Stimulated activated CD4-positive, alpha-beta T cell treated with anti-CD3 and anti-CD28 coated beads, Interleukin-2, amount 100 ng/mL, for 4 hours (primary cell): ENCODE measurements around the gene SLC12A7.
"Not testable (repeated sequence)": the region's sequence is repeated elsewhere in the genome, so short reads cannot be mapped to it uniquely, and the experiment has no call there.

Experiments used
- DNase-seq: peaks from one replicate; pipeline ENCODE4 v3.0.0-alpha.2; 2020; ENCODE audit warnings: low read depth

Gene SLC12A7

GRCh38 chr5:1035421-1036405 is 76.2 kb downstream of the SLC12A7 start:
- DNase-seq: no peak

GRCh38 chr5:1034986-1035385 is 76.9 kb downstream of the SLC12A7 start:
- no peak for DNase-seq

GRCh38 chr5:1034421-1034905 is 77.4 kb downstream of the SLC12A7 start:
- DNase-seq: no peak

GRCh38 chr5:1033606-1034420 is 78.0 kb downstream of the SLC12A7 start:
- DNase-seq: no peak

- DNase-seq: no peak
Measured at GRCh38 chr5:1033178-1033577, 78.7 kb downstream of the SLC12A7 start.

GRCh38 chr5:1032551-1033027 is 79.3 kb downstream of the SLC12A7 start:
- DNase-seq: no peak

GRCh38 chr5:1032011-1032410 is 79.9 kb downstream of the SLC12A7 start:
- DNase-seq: no peak

- DNase-seq: no peak
Measured at GRCh38 chr5:1031306-1031959, 80.4 kb downstream of the SLC12A7 start.

- DNase-seq: no peak
Measured at GRCh38 chr5:1030801-1031271, 81.0 kb downstream of the SLC12A7 start.

- DNase-seq: no peak
Measured at GRCh38 chr5:1029945-1030625, 81.8 kb downstream of the SLC12A7 start.

GRCh38 chr5:1029282-1029944 is 82.5 kb downstream of the SLC12A7 start:
- DNase-seq: no peak

GRCh38 chr5:1028481-1029281 is 83.2 kb downstream of the SLC12A7 start:
- DNase-seq: no peak

GRCh38 chr5:1027631-1028441 is 84.0 kb downstream of the SLC12A7 start:
- no peak for DNase-seq

GRCh38 chr5:1026700-1027621 is 84.9 kb downstream of the SLC12A7 start:
- DNase-seq: no peak

GRCh38 chr5:1021969-1022336 is 89.9 kb downstream of the SLC12A7 start:
- not testable (repeated sequence) for DNase-seq

GRCh38 chr5:1021136-1021968 is 90.5 kb downstream of the SLC12A7 start:
- no peak for DNase-seq

GRCh38 chr5:1020452-1020961 is 91.4 kb downstream of the SLC12A7 start:
- no peak for DNase-seq
